Measurements from ENCODE around the gene SLC35F1.
"Not testable (repeated sequence)": the region's sequence is repeated elsewhere in the genome, so short reads cannot be mapped to it uniquely, and the experiment has no call there.

SLC35F1 gene
- 0 to 0.14 reads per million in 2 donors for total RNA-seq

DNA sequence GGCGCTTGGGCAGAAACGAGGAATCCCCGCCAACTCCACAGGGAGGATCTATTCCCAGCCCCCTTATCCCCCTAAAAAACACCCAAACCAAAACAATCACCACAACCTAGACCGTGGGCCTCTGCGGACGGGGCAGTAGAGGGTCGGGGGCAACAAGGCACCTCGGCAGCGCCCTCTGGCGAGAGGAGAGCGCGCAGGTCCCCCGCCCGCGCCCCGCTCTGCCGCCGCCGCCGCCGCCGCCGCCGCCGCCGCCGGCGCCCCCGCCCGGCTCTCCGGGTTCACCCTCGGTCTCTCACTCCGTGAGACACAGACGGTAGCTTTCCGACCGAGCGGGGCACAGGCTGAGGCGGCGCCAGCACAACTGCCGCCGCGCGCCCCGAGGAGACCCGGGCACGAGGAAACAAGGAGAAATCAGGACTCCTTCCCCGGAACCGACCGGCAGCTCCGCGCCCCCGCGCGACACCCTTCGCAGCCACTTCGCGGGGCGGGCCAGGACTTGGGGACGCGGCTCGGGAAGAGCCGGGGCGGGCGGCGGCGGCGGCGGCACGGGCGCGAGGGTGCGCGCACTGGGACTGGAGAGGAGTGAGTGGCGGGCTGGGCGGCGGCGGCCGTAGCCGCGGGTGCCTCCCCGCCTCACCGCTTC lies at the start of gene SLC35F1:
Gene SLC35F1 (plus strand): TSS at position 307 of the 643 bp plus-strand sequence.
- DNase-seq = no peak

DNA sequence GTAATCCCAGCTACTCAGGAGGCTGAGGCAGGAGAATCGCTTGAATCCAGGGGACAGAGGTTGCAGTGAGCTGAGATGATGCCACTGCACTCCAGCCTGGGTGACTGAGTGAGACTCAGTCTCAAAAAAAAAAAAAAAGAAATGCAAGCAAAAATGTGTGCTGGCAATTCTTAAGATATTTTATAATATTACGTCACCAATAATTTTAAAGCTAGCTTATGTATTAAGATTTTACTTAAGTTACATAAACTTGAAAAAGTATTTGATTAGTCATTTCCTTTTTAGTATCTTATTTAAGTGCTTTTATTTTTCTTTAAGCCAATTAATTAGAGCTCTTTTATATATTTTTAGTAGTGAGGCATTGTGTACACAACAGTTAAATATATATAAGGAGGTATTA lies 48.5 kb upstream of the SLC35F1 start:
- not testable (repeated sequence) for DNase-seq

DNA sequence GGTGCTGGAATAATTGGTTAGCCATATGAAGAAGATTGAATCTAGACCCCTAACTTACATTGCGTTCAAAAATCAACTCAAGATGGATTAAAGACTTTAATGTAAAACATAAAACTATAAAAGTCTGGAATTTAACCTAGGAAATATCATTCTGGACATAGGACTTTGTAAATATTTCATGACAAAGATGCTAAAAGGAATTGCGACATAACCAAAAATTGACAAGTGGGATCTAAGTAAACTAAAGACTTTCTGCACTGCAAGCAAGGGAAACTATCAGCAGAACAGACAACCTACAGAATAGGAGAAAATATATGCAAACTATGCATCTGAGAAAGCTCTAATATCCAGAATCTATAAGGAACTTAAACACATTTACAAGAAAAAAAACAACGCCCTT lies 45.5 kb upstream of the SLC35F1 start:
- DNase-seq = no peak

DNA sequence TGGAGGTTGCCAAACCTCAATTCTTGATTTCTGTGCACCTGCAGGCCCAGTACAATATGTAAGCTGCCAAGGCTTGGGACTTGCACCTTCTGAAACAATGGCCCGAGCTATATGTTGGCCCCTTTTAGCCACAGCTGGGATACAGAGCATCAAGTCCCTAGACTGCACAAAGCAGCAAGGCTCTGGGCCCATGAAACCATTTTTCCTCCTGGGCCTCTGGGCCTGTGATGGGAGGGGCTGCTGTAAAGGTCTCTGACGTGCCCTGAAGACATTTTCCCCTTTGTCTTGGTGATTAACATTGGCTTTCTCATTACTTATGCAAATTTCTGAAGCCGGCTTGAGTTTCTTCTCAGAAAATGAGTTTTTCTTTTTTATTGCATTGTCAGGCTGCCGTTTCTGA lies 40.5 kb upstream of the SLC35F1 start:
- no peak for DNase-seq

DNA sequence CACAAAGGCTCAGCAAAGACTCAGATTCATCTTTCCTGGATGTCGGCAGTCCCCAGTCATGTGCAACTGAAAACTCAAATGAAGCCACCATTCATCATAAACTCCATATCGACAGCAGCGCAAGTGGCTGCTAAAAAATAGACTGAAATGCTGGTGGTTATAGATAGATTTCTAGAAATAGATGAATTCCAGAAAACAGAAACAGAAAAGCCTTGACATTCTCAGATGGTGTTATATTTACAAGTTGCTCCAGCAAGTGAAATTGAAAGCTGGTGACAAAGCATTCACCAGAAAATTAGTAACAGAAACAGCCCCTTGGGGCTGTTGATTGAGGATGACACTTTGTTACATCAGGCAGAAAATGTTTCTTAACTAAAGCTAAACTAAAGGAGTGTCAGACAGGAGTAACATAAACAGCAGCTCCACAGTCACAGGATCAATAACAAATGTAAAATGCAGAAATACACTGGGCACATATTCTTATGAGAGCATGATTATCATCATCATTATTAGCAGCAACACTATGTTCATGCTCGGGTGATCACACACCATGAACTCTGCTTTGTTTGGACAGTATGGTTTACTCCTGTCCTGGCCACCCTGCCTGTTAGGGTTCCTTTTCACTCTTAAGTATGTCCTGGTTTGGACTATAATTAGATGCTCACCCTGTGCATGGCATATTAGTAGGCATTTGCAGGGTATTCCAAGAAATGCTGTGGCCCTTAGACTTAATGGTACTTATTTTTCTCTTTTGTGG lies 36.4 kb upstream of the SLC35F1 start:
- DNase-seq = no peak

DNA sequence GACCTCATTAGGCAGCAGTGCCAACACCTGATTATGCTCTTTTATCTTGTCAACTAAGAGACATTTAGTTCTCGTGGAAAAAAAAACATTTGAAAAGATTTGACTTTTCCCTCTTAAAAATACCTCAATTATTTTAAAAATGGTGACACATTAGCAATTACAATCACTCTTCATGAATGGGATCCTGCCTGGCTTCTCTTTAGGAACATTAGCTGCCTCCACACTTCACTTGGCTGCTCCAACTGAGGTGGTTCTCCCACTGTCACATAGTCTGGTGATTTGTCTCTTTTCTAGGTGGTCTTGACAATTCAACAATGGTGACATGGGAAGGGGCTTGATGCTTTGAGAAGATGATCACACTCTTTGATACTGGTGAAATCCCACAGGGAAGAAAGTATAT lies 26.2 kb upstream of the SLC35F1 start:
- no peak for DNase-seq

DNA sequence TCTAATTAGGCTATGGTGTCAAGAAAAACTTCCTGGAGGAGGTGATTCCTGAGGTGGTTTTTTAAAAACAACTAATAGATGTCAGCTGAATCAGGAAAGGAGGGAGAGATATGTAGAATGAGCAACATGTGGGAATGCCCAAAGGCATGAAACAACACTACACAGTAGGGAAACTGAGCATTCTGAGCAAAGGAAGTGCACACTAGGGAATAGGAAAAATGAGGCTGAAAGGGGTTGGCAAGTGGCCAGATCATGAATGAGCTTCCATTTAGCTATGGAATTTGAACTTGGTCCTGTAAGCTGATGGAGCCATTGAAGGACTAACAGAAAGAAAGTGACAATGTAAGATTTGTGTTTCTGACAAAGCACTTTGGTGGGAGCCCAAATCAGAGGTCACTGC lies 16.9 kb upstream of the SLC35F1 start:
- DNase-seq = no peak

DNA sequence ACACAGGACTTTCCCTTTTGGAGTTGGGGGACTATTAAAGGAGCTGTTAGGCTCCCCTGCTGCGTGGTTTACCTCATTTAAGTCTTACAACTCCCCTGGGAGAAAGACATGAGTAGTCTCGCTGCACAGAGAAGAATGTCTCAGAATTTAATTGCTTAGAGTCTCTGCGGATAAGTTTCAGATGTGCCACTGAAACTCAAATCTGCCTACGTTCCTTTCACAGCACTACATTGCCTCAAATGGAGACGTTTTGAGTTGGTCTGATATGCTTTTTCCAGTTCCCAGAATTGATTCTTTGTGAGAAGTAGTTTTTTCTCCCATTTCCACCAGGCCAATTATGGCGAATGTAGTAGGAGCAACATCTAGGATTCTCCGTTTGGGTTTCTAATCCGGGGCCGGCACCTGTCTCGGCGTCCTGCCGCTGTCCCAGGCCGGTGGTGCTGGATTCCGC lies 532 bp upstream of the SLC35F1 start:
- DNase-seq = no peak

DNA sequence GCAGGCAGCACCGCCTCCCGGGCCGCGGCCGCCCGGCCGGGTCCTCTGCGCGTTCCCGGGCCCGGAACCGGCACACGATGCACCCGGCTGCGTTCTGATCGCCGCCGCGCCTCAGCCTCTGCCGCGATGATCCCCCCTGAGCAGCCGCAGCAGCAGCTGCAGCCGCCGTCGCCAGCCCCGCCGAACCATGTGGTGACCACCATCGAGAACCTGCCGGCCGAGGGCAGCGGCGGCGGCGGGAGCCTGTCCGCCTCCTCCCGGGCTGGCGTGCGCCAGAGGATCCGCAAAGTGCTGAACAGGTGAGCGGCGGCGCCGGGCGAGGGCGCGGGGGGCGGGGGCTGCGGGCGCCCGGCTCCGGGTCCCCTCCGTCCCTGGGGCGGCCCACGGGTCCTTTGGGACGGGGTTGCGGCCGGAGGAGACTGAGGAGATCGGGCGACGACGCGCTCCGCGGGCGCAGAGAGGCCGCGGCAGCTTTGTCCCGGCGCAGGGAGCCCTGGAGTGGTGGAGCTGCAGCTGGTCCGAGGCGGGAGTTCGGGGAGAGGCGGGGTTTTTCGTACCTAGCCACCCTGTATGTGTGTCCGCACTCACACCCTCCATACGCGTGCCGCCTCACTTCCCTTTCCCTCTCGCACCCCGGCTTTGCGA lies 659 bp downstream of the SLC35F1 start:
- no peak for DNase-seq

DNA sequence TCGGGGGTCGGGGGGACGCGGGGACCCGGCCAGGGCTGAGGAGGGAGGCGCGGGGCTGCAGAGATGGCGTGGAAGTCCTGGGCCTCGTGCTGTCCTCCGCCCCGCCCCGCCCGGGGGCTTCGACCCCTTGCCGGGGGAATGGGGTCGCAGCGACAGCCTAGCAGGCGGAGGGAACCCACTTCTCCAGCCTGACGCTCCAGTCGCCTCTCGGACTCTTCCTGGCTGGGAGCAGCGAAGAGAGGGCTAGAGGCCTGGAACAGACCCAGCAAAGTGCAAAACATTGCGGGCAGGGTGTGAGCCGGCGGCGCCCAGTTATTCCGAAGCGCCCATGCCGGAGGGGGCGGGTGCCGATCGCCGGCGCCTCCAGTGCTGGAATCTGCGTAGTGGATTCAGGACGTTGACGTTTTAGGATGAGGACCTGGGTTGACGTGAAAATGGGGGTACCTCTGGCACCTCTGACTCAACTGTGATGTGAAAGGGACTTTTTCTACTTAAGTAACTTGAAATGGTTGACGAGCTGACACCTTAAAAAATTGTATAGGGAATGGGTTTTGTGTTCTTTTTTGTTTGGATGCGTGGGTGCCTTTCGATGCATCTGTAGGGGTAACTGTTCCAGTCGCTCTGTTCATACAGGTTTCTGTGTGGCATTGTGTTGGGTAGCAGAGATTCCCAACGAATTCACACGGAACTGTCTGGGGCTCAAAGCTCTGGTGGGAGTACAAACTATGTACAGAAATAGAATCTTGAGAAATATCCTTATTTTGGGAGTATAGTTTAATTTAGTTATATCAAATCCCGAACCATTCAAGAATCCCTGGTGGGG lies 1.4 kb downstream of the SLC35F1 start:
- DNase-seq = no peak

DNA sequence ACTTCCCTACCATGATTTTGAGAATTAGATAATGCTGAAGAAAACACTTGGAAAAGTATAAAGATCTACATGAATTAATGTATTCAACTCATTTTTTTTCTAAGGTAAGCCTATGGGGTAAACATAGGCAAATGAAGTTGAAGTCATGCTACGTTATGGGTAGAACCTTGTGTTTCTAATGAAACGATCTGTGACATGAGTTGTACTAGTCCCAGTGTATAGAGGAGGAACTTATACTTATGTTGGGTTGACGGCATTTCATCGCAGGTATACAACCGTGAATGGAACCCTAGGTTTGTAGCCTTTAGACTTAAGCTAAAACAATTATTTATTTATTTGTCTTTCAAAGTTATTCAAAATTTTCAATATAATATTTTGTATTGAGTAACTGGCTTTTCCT lies 2.6 kb downstream of the SLC35F1 start:
- no peak for DNase-seq

DNA sequence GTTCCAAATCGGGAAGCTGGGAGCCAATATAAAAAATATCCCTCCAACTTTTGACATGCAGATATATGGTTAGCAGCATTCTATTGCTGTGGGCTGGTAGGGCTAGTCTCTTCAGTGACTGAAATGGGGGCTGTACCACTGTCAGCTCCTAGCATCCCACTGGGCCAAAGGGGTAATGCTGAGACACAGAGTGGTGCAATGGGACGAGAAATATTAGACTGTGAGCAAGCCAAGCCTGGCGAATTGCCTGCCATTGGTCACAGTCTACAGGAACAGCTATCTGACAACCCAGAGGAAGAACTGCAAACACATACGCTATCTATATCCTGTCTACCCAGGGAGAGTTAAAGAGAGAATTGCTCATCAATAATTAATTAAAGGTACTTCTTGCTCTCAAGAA lies 3.5 kb downstream of the SLC35F1 start:
- DNase-seq = no peak

DNA sequence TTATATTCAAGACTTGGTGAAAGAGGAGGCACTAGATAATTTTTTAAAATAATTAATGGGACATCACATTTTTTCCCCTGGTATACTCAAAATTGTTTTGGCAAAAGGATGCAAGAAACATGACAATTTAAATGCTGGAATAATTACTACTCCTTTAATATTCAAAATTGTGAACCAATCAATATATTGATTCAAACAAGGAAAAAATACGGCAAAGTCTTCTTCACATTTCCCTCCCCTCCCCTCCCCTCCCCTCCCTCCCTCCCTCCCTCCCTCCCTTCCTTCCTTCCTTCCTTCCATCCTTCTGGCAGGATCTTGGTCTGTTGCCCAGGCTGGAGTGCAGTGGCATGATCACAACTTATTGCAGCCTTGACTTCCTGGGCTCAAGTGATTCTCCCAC lies 4.1 kb downstream of the SLC35F1 start:
- no peak for DNase-seq

DNA sequence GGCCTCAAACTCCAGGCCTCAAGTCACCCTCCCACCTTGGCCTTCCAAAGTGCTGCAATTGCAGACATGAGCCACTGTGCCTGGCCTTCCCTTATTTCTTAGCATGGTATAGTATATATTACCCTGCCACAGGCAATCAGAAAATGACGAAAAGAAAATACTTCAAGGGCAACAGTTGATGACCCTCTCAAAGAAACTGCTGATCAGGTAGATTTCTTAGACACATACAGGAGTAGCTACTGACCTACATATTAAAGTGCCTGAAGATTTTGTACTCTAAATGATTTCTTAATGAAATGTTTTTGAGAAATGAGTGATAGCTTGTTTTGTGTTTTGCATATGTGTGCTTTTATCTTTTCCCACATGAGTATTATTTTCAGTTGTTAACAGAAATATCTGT lies 4.6 kb downstream of the SLC35F1 start:
- no peak for DNase-seq

DNA sequence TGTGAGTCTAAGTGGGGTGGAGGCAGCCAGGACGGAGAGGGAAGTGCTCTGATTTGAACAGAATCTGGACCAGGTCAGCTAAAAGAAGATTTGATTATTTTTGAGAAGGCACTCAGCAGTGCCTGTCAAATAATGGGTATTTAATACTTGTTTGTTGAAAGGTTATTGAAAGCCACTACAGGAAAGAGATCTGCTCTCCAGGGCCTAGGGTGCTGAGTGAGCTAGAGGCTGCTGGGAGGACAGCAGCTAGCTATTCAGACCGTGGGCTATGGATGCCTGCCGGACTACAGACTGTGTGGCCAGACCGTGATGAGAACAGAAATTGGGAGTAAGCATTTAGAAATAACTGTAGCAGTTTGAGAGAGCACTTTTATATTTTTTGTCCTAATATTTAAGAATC lies 8.8 kb downstream of the SLC35F1 start:
- no peak for DNase-seq

DNA sequence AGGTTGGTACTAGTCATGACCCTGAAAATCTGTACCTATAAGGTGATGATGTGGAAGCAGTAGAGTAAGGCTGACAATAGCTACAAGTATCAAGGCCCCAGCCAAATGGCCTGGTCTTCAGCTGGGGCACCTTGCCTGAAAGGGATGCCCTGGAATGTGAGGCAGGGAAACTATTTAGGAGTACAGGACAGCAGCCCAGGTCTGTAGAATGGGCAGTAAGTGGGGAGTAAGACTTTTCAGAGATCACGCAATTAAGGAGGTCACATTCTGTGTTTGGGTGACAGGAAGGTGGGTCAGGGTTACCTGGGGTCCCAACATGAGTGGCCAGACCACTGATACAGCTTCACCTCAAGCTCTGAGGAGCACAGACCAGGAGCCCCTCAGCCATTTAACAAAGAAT lies 9.4 kb downstream of the SLC35F1 start:
- DNase-seq = no peak

DNA sequence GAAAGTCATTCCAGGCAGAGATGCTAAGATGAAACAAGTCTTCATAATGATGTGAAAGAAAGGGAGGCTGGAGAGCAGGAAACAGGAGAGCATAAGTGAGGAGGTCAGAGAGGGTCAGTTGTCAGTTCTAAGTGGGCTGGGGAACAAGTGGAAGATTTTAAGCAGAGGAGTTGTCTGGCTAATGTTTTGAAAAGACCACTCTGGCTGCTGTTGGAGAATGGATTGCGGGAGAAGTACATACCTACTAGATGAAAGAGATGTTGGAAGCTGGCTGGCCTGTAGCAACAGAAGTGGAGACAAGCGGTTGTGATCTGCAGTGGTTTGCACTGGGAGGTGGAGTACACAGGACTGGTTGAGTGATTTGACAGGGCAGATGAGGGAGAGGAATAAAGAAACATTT lies 10.1 kb downstream of the SLC35F1 start:
- no peak for DNase-seq

DNA sequence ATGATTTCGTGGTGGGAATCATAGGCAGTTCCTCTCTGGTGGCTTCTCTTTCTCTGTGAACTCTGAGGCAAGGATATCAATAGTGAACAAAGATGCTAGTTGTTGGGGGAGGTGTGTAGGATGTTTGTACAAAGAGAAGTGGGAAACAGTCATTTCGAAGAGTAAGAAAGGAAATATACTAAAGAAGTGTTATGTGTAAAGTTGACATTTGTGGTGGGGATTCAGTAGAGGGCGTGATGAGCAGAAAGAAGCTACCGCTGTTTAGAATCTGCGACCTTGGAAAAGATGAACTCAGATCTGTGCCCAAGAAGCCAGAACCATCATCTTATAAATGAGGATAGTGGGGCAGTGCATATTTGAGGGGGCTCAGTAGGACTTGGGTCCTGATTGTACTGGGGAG lies 11.4 kb downstream of the SLC35F1 start:
- DNase-seq = no peak

DNA sequence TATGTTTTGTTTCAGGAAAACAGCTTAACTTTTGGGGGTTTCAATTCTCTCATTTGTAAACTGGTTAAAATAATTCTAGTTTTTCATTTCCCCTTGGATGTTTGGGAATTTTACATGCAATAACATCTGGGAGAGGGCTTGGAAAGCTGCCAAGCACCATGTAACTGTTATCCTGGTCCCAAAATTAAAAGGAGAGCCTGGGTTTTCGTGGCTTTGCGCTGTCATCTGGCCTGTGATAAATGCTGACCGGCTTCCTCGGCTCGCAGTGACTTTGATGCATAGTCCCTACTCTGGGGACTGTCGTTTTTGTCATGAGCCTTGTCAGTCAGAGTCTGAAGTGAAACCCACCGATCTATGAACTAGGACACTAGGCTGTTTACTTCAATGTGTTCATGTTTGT lies 12.2 kb downstream of the SLC35F1 start:
- no peak for DNase-seq

DNA sequence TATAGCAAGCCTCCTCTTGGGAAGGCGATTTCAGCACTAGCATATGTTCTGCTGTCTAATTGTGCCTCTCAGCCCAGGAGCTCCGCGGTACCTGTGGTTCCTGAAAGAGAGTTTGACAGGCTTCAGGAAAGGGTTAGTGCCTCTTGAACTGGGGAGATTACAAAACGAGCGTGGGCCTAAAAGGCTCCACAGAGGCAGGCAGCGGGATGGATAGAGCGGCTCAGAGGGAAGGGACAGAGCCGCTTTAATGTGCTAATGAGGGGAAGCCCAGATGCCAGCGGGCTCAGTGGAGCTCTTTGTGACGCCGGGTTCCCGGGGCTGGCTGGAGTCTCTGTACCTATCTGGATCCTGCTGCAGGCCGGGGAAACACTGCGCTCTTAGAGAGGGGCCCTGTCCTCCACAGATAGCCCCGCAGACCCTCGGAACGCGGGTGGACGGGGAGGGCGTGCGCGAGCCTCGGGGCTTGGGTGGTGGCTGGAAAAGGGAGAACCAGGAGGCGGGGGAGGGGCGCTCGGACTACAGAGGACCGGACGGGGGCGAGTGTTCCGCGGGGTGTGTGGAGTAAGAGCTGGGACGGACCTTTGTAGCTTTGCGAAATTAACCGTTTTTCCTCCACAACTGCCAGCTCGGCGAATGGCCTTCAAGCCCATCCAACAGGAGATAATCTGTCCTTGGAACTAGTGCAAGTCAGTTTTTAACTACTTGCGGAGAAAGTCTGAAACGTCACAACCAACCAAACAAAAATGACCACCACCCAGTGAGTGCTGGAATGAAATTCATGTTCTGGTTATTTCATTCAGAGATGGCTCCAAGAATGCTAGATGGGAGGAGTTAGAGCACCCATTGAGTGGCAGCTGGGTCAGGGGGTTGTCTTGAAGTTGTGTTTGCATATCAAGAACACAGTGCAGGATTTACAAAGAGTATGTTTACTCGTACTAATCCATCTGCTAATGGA lies 13.0 kb downstream of the SLC35F1 start:
- no peak for DNase-seq

DNA sequence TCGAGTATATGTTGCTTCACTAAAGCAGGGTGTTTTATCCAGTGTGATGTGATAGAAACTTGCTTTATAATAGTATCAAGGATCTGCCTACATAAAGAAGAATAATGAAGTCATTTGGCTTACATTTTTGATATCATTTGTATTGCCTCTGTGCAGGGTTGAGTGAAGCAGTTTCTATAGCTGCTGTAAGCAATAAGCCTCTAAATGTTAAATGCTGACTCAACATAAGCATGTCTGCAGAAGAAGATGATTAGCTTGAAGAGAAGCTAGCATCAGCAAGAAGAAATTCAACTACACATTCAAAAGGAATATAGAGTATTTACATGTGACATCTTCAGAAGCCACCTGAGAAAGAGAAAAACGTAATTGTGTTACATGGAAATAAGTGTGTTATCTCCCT lies 17.6 kb downstream of the SLC35F1 start:
- no peak for DNase-seq

DNA sequence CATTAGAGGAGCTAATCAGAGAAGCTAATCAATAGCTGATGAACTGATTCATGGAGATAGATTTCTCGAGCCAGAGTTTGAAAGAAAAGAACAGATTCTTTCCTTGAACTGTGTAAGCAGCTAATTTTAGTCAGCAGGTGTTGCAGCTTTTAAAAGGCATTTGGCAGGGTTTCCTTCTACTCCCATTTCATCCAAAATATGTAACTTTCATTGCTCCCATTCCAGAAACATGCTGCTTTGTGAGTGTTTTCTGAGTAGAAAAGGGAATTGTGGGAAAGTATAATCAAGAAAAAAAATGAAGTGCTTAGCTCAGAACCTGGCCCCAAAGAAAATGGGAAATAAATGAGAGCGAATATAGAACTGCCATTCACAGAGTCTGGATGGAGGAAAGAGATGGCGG lies 20.8 kb downstream of the SLC35F1 start:
- no peak for DNase-seq

Data from T-helper 9 cell (primary cell).